HG03175 (cell line): ENCODE measurements around the gene AGPAT2.

Source experiments
- ATAC-seq: cut with Tn5 transposase; IDR thresholded peaks from one replicate; pipeline ENCODE4 v1.9.1; 2021; ENCODE audit warnings: mild to moderate bottlenecking, moderate library complexity; ENCODE audit not compliant: unreplicated experiment

The AGPAT2 gene

DNA sequence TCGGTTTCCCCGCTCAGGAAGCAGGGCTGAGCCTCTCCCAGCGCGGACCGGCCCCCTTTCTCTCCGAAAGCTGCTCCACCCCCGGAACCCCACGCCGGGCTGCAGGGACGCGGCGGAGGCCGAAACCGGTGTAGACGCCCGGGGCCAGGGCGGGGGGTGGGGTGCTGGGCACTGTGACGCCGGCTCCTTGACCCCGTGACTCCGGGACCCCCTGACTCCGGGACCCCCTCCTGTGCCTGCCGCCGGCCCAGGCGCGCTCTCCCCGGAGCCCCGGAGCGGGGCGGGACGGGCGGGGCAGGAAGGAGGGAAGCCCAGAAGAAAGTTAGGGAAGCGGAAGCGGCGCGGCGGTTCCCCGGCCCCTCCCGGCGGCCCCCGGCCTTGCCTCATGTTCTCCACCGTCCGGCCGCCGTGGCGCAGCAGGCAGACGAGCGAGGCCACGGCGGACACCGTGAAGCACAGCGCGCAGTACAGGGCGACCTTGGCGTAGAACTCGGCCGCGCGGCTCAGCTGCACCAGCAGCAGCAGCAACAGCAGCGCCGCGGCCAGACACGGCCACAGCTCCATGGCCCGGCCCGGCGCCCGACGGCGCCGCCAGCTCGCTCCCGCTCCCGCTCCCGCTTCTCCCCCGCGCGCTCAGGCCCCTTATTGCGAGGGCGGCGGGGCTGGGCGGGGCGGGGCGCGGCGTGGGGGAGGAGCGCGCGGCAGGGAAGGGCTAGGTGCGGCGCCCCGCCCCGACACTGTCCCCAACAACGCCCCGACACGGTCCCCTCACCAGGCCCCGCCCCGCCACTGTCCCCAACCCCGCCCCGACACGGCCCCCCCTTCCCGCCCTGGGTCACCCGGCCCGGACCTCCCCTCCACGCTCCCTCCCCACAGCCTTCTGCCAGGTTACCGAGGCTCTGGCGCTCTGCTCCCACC is at the start of gene AGPAT2:
Gene AGPAT2 (minus strand): TSS at position 664 of the 918 bp plus-strand sequence. CDS start 100 bp downstream, at position 564.
- peak; percentile 55 for ATAC-seq

DNA sequence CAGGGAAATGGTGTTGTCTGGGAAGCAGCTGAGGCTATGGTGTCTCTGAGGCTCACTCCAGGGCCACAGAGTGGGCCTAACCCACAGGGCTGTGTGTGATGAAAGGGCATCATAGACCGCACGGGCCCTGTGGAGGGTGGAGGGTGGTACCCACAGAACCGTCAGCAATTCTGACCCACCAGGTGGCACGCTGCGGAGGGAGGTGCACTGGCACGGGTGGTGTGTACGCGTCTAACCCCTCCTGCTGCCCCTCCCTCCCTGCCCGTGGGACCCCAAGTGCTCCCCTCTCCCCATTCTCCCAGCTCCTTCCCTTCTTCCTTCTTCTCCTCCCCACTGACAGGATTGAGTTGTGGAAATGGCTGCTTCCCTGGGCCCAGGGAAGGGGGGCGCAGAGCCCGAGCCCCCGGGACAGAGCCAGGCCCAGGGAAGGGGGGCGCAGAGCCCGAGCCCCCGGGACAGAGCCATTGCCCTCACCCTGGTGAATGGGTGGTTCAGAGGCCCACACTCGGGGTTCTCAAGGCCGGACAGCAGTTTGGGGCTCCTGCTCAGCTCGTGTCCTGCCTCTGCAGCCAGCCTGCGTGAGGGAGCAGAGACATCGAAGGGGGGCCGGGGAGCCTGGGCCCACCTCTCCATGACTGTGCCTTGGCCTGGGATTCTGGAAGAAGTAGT is 48.7 kb upstream of the AGPAT2 start:
- ATAC-seq, result no peak

DNA sequence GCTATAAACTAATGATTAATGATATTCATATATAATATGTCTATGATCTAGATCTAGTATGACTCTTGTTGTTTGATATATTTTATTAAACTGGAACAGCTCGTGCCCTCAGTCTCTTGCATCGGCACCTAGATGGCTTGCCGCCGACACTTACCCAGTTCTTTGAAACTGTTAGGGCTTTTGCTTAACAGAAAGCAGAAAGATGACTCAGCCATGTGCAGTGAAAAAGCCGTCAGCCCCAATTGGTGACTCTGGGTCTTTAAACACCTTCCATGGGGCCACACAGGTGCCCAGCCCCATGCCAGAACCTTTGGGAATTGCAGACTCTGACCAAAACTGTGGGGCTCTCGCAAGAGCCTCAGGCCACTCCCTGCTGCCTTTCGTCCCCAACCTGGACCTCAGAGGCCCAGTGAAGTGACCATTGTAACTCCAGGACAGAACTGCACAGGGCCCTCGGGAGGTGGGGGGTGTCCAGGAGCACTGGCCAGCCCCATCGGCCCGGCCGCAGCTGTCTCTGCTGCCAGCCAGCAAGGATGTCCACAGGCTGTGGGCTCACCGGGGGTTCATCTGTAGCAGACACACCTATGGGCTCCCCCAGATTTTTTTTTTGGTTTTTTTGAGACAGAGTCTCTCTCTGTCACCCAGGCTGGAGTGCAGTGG is 47.7 kb upstream of the AGPAT2 start:
- no peak for ATAC-seq

DNA sequence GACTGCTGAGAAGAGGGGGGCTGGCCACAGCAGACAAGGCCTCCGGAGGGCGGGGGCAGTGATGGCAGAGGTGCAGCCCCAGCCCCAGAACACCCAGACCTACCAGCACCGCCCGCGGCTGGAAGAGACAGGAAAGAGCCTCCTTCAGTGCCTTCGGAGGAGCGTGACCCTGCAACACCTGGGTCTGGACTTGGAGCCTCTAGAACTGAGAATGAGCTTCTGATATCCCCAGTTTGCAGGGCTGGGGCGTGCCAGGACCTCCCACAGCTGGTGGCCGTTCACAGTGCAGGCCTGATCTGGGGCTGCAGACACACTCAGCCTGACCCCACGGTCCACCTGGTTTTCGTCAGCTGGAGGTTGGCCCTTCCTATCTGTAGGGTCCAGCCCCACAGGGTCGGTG is 46.4 kb upstream of the AGPAT2 start:
- ATAC-seq, result no peak

DNA sequence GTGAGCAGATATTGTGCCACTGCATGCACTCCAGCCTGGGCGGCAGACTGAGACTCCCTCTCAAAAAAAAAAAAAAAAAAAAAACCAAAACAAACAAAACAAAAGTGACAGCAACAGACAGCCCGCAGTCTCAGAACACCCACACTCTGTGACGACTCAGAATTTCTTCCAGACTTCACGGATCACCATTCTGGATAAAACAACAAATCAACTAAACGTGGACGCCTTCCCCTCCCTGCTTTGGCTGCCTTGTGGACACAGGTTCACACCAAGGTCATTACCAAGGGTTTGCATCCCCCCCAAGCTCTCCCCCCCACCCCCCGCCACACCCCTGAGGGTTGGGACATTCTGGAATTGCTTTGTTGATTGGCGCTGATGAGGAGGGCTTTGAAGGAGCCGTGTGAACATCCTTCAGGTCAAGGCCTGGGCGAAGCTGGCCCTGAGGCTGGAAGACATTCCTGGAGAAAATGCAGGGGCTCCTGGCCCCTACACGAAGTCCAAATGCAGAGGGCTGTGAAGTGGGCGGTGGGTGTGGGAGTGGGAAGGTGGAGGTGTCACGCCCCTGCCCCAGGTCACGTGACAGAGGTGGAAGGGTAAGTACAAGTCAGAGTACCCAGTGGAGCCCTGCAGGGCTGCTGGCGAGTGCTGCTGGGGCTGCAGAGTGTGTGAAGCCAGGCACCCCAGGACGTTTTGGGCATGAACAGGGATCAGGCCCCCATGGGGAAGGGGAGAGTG is 45.4 kb upstream of the AGPAT2 start:
- no peak for ATAC-seq

DNA sequence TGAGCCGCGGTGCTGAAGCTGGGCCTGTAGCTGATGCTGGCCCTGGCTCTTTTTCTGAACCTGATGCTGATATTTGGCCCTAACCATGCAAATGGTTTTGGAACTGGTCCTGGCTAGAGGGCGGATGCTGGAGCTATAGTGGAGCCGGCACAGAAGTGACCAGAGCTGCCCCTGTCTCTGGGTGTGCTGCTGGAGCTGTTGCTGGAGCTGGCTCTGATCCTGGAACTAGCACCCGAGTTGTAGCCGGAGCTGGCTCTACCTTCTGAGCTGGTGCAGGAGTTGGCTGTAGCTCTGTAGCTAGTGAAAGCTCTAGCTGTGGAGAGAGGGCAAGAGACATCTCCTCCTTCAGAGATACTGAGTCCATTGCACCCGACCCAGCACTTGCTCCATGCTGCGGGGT is 42.7 kb upstream of the AGPAT2 start:
- ATAC-seq, result no peak

DNA sequence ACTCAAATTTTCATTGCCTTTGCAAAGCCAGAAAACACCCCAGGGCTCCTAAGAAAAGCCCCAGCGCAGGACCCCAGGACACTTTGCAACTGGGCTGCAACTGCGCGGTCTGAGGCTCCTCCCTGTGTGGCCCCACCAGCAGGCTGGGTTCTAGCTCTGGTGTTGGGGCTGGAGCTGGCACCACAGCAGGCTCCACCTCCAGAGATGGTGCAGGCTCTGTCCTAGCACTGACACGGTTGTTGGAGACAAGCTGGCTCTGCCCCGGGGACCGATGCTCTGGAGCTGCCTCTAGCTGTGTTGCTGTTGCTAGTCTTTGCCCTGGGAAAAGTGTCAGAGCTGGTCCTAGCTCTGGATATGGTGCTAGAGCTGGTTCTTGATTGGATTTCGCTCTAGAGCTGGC is 41.9 kb upstream of the AGPAT2 start:
- no peak for ATAC-seq

DNA sequence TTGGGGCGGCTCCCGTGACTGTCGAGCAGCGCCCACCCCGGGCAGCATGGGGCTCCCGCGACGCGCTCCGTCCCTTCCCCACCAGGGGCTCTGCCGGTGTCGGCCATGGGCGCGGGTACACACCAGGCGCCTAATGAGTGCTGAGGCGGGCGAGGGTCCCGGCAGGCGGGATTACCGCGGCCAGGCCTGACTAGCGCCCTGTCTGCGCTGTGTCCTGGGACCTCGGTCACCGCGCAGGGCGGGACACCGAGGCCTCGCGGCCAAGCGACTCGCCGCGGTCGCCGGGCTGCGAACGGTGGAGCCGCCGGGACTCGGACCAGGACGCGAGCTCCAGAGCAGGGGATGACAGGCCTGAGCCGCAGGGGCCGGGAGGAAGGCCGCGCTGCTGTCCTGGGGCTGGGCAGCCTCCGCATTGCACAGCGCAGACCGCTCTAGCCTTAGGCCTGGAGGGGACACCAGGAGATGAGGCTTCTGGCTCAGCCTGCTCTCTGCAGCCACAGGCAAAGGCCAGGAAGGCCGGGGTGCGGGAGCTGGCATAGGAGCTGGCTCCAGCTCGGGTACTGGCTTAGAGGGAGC is 41.4 kb upstream of the AGPAT2 start:
- peak; percentile 18 for ATAC-seq

DNA sequence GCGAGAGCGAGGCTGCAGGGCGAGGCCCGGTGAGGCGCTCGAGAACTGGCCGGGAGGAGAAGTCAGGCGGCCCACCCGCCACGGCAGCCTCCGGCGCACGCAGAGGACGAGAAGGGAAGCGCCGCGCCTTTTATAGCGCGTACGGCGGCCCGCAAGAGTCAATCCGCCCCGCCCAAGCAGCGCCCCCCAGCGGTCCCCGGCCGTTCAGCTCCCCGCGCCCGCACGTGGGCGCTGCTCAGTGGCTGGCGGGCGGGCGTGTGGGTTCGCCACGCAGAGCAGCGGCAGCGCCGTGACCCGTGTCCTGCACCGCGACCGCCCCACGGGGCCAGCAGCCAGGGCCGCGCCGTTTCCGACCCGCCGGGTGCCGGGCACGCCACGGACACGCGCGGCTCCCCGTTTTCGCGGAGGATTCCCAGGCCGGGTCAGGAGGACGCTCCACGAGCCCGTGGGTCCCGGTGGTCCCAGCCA is 40.9 kb upstream of the AGPAT2 start:
- ATAC-seq, result peak; percentile 75

DNA sequence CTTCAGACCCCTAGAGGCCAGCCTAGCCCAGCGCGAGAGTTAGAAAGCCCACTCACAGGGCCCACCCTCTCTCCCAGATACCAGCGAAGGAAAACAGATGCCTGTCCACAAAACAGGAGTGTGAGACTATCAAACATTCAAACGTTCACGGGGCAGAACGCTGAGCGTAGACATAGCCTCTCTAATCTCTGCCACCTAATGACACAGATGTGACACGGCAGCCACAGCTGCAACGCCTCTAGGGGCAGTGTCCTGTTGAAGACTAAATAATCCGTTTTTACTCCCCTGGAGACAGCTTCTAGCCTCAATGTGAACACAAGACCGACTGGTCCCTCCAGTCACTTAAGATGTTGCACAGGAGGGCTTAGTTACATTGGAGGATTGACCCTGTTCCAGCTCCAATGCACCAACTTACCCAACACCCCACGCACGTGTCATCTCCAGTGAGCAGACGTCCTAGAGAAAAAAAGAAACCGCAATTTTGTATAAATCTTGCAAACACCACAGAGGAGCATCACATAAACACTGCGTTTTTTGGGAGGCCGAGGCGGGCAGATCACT is 39.5 kb upstream of the AGPAT2 start:
- ATAC-seq, result no peak

DNA sequence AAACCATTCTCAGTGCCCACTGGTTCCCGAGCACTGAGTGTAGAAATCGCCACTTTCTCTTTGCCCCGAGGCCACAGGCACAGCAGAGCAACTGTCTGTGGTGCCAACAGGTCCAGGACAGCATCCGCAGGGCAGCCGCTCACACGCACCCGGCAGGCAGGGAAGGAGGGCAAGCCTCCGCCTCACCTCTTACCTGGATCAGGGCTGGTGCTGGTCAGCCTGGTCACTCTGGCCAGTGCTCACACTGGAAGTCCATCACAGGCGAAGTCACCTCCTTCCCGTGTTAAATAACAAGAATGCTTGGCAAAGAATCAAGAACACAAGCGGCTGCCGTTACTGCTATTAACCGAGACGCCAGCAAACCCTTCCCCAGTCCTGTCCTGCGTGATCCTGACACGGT is 38.9 kb upstream of the AGPAT2 start:
- no peak for ATAC-seq

DNA sequence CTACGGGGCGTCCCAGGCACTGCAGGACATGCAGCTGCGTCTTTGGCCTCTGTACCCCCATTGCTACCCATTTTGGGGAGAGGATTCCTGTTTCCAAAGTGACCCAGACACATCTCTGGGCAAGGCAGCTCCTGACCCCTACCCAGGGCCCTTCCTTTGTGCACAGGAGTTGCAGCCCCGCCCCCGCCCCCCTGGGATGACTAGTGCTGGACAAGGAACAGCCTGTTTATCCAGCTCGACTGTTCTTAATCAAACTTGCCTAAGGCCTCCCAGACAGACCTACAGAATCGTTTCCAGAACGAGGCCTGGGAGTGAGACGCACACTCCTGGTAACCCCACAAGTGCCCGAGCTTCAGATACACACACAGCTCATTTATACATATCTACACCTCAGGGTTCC is 38.4 kb upstream of the AGPAT2 start:
- no peak for ATAC-seq

DNA sequence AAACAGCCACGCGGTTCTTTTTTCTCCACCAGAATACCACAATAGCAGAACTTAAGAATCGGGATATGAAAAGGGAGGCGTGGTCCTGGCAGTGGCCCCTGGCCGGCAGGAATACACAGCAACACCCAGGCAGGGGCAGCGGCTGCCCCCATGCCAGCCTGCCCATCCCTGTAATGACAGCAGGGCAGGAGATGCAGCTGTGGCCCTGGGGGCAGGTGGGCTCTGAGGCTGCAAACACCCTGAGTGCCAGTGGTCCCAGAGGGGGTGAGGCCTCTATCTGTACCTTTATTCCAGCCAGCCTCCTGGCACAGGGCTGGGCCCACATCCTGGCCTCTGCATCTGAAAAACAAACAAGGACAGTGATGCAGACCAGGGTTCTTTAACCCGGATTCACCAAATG is 37.5 kb upstream of the AGPAT2 start:
- ATAC-seq, result no peak

DNA sequence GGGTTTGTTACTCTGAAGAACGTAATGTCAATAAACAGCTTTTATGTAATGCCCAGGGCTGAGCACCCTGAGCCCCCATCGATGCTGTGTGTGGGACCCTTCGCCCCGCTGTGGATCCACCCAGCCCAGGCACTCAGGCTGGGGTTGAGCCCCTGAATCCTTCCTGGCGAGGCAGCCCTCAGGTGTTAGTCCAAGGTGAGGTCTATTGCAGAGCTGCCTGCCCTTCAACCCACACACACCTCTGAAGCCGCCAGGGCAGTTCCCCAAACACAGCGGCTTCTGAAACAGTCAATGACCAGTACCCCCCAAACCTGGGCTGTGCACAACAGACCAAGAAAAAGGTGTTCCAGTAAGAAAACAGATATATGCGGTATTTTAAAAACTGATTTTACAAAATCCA is 36.7 kb upstream of the AGPAT2 start:
- ATAC-seq, result no peak

DNA sequence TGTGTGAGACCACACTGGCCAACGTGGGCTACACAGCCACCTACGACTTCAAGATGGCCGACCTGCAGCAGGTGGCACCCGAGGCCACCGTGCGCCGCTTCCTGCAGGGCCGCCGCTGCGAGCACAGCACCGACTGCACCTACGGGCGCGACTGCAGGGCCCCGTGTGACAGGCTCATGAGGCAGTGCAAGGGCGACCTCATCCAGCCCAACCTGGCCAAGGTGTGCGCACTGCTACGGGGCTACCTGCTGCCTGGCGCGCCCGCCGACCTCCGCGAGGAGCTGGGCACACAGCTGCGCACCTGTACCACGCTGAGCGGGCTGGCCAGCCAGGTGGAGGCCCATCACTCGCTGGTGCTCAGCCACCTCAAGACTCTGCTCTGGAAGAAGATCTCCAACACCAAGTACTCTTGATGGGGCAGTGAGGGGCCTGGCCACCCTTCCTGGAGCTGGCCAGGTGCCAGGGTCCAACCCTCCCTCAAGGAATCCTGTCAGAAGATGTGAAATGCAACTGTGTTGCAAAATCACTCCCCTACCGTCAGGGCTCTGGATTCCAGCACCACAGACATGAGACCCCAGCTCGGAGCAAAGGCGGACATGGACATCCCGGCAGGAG is 36.2 kb upstream of the AGPAT2 start:
- no peak for ATAC-seq

DNA sequence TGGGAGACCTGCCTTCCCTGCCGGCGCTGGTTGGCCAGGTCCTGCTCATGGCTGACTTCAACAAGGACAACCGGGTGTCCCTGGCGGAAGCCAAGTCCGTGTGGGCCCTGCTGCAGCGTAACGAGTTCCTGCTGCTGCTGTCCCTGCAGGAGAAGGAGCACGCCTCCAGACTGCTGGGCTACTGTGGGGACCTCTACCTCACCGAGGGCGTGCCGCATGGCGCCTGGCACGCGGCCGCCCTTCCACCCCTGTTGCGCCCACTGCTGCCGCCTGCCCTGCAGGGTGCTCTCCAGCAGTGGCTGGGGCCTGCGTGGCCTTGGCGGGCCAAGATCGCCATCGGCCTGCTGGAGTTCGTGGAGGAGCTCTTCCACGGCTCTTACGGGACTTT is 35.7 kb upstream of the AGPAT2 start:
- no peak for ATAC-seq

DNA sequence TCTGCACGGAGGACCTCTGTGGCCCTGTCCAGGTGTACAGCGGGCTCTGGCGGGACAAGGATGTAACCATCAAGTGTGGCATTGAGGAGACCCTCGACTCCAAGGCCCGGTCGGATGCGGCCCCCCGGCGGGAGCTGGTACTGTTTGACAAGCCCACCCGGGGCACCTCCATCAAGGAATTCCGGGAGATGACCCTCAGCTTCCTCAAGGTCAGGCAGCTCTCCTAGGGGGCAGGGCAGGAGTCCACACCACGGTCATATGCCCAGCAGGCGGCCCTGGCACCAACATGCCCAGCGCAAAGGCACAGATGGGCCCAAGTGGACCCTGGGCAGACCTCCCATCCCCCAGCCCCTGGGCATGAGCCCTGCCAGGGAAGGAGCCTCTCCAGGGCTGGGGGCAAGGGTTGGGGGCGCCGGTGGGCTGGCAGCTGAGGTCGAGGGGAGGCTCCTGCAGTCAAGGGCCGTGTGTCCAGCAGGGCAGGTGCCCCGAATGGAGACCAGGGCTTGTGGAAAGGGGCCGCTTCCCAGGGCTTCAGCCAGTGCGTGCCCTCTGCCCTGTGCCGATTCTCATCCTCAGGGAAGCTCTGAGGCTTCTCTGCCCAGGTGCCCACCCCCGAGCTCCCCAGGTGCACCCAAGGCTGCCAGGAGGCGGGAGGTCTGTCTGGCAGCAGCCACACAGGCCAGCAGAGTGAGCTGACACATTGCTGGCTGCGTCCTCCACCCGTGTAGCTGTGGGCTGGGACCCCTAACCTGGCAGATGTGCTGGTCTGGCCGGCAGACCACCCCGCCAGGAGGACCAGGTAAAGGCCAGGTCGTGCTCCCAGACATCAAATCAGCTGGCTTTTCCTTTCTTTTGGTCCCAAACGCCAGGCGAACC is 35.1 kb upstream of the AGPAT2 start:
- no peak for ATAC-seq

DNA sequence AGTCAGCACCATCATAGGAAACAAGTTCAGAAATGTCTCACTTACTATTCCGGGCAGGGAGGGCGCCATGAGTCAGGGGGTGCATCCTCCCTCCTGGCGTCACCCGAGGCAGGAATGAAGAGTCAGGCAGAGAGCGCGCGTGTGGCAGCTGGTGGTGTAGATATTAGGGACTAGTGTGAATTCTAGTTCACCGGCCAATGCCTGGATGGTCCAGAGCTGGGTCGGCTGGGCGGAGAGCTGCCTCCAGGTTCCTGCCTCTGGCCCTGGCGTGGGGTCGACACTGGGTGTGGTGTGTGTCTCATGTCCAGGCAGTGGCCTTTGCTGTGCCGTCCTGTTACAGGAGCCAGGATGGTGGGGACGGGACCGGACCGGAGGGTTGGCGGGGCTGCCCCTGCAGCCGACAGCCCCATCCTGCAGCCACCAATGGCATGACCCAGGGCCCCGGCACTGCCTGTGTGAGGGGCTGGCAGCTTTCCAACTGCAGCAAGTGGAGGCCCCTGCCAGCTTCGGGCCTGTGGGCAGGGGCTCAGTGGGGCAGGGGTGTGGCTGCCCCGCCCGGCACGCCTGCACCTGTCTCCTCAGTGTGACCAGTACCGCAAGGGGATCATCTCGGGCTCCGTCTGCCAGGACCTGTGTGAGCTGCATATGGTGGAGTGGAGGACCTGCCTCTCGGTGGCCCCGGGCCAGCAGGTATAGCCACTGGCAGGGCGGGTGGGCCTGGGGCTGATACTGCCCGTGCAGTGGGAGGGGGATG is 34.3 kb upstream of the AGPAT2 start:
- no peak for ATAC-seq
